GM18526 (cell line): Measurements from ENCODE around the gene RDH13.

Experiments used
- POLR2A ChIP-seq: IDR thresholded peaks from 3 replicates; pipeline ENCODE4 v1.6.1; 2011; ENCODE audit not compliant: insufficient read length; ENCODE audit errors: extremely low read depth

The RDH13 gene

DNA sequence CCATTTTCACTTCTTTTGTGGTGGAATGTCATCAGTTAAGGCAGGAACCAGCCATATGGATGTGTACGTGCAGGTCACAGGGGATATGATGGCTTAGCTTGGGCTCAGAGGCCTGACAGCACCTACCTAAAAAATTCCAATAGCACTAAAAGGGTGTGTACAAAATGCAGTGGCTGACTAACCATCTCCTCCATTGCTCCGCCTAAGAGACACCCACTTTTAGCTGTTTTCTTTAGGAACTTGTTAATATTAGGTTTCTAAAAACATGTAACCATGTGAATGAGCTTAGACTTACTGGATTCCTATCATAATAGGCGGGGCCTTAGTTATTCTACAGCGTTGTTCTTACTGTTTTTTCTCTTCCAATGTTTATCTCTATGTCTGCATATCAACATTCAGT, 50.6 kb downstream of the RDH13 start:
- no peak for TF ChIP-seq POLR2A

DNA sequence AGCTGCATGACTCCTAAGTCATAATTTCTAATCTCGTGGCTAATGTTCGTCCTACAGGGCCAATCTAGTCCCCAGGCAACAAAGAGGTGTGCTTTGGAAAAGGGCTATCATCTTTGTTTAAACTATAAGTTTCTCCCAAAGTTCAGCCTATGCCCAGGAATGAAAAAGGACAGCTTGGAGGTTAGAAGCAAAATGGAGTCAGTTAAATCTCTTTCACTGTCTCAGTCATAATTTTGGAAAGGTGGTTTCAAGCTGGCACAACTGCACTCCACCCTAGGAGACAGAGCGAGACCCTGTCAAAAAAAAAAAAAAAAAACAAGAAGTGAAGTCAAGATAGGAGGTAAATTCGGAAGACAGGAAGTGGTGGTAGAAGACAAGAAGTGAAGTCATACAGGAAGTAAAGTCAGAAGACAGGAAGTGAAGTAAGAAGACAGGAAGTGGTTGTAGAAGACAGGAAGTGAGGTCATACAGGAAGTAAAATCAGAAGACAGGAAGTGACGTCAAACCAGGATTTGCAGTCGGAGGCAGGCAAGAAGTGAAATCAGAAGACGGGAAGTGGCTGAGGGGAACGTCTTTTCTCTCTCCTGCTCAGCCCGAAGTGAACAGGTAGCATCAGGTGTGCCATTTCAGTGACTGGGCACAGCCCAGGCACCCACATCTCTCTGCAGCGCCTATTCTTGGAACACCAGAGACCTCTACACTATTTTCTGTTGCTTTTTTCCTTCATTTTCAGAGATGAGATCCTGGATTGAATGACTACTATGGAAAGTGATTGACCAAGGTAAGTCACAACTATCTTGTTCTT, 57.1 kb downstream of the RDH13 start:
- TF ChIP-seq POLR2A, result peak; percentile 60

DNA sequence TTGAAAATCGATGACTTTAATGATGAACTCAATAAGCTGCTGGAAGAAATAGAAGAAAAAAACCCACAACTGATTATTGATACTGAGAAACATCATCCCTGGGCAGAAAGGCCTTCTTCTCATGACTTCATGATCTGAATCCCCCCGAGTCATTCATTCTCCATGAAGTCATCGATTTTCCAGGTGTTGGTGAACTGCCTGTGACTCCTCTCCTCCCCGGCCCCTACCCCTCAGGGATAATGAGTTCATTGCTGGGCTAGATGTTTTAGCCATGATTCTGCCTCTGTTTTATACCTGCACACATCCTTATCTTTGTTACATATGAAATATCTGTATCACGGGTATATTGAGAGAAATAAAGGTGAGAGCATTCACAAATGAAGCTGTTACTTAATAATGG, 62.2 kb downstream of the RDH13 start:
- TF ChIP-seq POLR2A, result no peak

DNA sequence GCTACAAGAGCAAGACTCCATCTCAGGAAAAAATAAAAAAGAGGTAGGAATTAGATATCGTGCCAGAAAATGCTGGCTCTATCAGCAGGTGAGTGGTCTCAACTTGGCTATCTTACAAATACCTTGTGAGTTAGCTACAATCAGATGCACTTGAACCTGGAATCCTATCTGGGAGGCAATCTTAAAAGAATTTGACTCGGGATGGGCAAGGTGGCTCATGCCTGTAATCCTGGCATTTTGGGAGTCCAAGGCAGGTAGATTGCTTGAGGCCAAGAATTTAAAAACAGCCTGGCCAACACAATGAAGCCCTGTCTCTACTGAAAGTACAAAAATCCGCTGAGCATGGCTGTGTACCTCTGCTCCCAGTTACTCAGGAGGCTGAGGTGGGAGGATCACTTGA, 67.4 kb downstream of the RDH13 start:
- TF ChIP-seq POLR2A, result no peak
